Esophagus (tissue), 2 donors: ENCODE results near the gene USP3. TPM values are rescaled to one million over a fixed set of nuclear protein-coding genes. Genes with fewer than 3 reads are reported as not detected.
A peak's percentile ranks its signal among the peaks of the same experiment; 100 is the strongest.

Experiments
- H3K27ac ChIP-seq, 2 donors: one replicate each; pipeline ENCODE4 v1.5.1; 2013; ENCODE audit warnings: low read depth in 2 of 2, mild to moderate bottlenecking in 2 of 2, inconsistent platforms in 1 of 2, low read length in 1 of 2, moderate library complexity in 1 of 2
- H3K27me3 ChIP-seq, 2 donors: one replicate each; pipeline ENCODE4 v1.6.1; 2013; ENCODE audit warnings: low read length in 2 of 2, control low read depth in 1 of 2, mild to moderate bottlenecking in 1 of 2; ENCODE audit not compliant: insufficient read depth in 2 of 2, control insufficient read depth in 1 of 2
- H3K36me3 ChIP-seq, 2 donors: one replicate each; pipeline ENCODE4 v1.6.1; 2013; ENCODE audit warnings: low read length in 1 of 2; ENCODE audit not compliant: control insufficient read depth in 2 of 2, insufficient read depth in 2 of 2
- H3K4me1 ChIP-seq, 2 donors: one replicate each; pipeline ENCODE4 v1.6.1; 2013; ENCODE audit warnings: low read length in 1 of 2; ENCODE audit not compliant: control insufficient read depth in 2 of 2, insufficient read depth in 2 of 2
- H3K4me3 ChIP-seq, 2 donors: one replicate each; pipeline ENCODE4 v1.5.1; 2013; ENCODE audit warnings: low read length in 2 of 2, mild to moderate bottlenecking in 2 of 2, low read depth in 1 of 2, moderate library complexity in 1 of 2
- H3K9me3 ChIP-seq, 2 donors: one replicate each; pipeline ENCODE4 v1.6.1; 2013; ENCODE audit warnings: mild to moderate bottlenecking in 2 of 2, low read depth in 1 of 2, low read length in 1 of 2, moderate library complexity in 1 of 2; ENCODE audit not compliant: control insufficient read depth in 2 of 2, insufficient read depth in 1 of 2
- WGBS, 2 donors: extraction: QIAGEN DNeasy Blood & Tissue Kit; methylation state at CpG; one replicate each; pipeline ENCODE4 v1.1.7; 2013; 5-methylcytosine and 5-hydroxymethylcytosine counted together
- polyA plus RNA-seq, 2 donors: library from polyadenylated mRNA; stranded (reverse); fragments of 200-250 nt; gene quantifications; one replicate each; pipeline ENCODE4 v1.2.3, GENCODE V29; 2013
- donor health status: healthy with polysubstance abuse.
- donor health status: Bipolar disorder and iron deficiency.

The USP3 gene
- polyA plus RNA-seq, 2 donors: 14.0 to 15.0 TPM

DNA sequence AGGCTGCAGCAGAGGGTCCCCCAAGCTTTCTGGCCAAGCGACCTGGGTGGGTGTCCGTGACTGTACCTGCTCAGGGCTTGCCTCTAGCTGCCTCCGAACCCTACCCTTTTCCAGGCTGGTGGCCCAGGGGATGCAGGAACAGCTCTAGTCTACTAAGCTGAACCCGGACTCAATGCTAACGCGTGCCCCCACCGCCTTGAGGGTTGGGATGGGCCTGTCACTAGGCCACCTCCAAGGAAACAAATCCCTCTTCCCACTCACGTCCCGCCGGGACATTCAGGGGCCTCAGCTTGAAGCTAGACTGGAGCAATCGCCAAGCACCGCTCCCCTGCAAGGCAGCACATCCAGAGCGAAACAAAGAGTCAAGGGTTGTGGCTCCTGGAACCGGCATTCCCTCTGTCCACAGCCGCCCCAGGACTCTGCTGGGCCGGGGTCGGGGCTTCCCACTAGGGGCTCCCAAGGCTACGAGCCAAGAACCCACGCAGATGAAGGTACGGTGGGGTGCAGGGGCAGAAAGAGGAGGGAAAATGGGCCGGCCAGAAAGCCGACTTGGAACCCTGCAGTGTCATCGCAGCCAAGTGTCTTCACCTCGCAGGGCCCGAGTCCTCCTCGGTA is 95.7 kb downstream of the USP3 start:
- Histone ChIP-seq H3K4me1 (peaks cover 0 to 4% of the 10 kb centered on the region in 2 donors), H3K27ac (peak overlapping the region; percentile 84 to 92)
- WGBS, 2 donors: 9 to 10% methylated on average over 26 of the region's 26 CpGs

DNA sequence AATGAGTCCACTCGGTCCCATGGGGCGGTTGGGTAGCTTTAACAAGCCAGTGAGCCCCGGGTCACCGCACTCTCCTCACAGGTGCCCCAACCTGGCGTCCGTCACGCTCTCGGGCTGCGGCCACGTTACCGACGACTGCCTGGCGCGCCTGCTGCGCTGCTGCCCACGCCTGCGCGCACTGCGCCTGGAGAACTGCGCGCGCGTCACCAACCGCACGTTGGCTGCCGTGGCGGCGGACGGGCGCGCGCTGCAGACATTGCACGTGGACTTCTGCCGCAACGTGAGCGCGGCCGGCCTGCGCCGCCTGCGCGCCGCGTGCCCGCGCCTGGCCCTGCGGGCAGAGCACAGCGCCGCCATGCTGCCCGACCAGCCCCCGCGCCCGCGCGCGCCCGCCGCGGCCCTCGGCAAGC is 96.2 kb downstream of the USP3 start:
- peak overlapping the region; percentile 69 to 73 for H3K4me3 ChIP-seq
- H3K27ac ChIP-seq: peak overlapping the region; percentile 84 to 92
- no peaks in the 10 kb centered on the region for H3K27me3 ChIP-seq
- WGBS, 2 donors: 1% methylated on average over 49 to 60 of the region's 60 CpGs
- no peaks in the 10 kb centered on the region for H3K36me3 ChIP-seq
- H3K4me1 ChIP-seq: peaks cover 0 to 2% of the 10 kb centered on the region in 2 donors
- no peaks in the 10 kb centered on the region for H3K9me3 ChIP-seq

More for the DNA sequence above, 95.7 kb downstream of the USP3 start:
- Histone ChIP-seq H3K4me3 (peak overlapping the region; percentile 69 to 73), H3K27me3 (no peaks in the 10 kb centered on the region), H3K36me3 (no peaks in the 10 kb centered on the region), H3K9me3 (no peaks in the 10 kb centered on the region)

DNA sequence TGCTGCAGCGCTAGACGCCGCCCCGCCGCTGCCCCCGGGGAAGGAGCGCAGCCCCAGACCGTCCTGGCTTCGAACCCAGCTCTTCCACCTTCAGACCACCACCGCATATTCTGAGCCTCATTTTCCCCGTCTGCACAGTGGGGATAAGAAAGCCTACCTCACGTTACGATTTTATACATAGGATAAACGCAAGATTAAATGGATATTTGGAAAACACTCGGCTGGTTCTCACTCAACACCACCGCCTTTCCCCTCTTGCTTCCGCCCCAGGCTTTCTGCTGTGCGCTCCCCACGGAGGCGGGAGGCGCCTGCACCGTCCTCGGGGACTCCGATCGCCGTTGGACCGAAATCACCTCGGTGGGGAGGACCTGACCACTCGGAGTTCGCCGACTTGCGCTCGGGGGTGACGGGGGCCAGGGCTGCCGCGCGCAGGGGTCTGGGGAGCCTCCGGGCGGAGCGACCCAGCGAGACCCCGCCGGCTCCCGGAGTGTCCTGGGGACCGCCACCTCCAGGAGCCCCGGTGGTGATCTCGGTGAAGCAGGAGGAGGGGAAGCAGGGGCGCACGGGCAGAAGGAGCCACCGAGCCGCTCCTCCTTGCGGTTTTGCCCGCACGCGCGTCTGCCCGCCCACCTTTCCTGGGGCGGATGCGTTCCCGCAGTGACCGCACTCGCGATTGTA is 96.8 kb downstream of the USP3 start:
- peak overlapping the region; percentile 80 to 88 for H3K27ac ChIP-seq
- WGBS, 2 donors: 0 to 1% methylated on average over 61 to 63 of the region's 63 CpGs
- H3K4me1 ChIP-seq: peaks cover 0 to 2% of the 10 kb centered on the region in 2 donors
- peak overlapping the region; percentile 69 to 73 for H3K4me3 ChIP-seq
- no peaks in the 10 kb centered on the region for H3K27me3 ChIP-seq
- no peaks in the 10 kb centered on the region for H3K9me3 ChIP-seq
- no peaks in the 10 kb centered on the region for H3K36me3 ChIP-seq

DNA sequence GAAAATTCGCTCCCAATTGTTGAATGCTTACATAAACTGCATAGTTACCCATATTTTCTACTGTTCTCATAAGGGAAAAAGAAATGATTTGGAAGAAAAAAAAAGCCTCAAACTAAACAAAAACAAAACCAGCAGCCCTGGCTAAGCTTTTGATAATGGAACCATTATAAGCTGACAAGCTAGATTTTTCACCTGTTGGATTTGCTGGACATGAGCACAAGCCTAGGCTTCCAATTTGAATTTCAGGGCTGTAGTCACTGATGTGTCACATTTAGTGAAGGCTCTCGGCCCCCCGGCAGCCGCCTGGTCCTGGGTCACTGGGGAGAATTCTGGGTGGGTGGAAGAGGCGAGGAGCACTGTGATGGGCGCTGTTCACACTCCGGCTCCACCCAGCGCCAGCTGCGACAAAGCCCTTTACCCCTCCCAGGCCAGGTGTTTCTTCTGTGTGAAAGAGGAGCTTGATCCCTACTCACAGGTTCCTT is 97.4 kb downstream of the USP3 start:
- Histone ChIP-seq H3K36me3 (no peaks in the 10 kb centered on the region), H3K4me3 (peak overlapping the region; percentile 69 to 73), H3K27me3 (no peaks in the 10 kb centered on the region), H3K27ac (peak overlapping the region; percentile 80 to 88), H3K9me3 (no peaks in the 10 kb centered on the region), H3K4me1 (peaks cover 0 to 2% of the 10 kb centered on the region in 2 donors)
- WGBS, 2 donors: 28 to 30% methylated on average over 9 of the region's 9 CpGs

DNA sequence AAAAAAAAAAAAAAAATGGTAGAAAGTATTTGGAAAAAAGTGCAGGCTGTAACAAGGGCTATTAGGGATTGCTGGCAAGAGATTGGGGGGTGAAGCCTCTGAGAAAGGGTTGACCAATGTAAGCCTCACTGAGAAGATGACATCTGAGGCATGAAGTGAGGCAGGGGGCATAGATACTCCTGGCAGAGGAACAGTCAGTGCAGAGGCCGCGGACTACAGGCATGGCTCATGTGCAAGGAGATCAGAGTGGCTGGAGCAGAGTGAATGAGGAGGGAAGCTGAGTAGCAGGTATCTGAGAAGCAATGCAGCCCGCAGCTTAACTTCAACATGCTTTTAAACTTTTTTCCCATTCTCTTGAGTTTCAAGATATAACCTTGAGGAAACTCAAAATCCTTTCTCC is 98.2 kb downstream of the USP3 start:
- WGBS, 2 donors: 80 to 85% methylated on average over 3 of the region's 3 CpGs
- peaks cover 0 to 2% of the 10 kb centered on the region in 2 donors for H3K4me1 ChIP-seq
- peaks cover 0 to under 1% of the 10 kb centered on the region in 2 donors for H3K36me3 ChIP-seq
- H3K9me3 ChIP-seq: no peaks in the 10 kb centered on the region
- no peaks in the 10 kb centered on the region for H3K27me3 ChIP-seq
- H3K27ac ChIP-seq: no peak overlapping the region
- H3K4me3 ChIP-seq: no peak overlapping the region

DNA sequence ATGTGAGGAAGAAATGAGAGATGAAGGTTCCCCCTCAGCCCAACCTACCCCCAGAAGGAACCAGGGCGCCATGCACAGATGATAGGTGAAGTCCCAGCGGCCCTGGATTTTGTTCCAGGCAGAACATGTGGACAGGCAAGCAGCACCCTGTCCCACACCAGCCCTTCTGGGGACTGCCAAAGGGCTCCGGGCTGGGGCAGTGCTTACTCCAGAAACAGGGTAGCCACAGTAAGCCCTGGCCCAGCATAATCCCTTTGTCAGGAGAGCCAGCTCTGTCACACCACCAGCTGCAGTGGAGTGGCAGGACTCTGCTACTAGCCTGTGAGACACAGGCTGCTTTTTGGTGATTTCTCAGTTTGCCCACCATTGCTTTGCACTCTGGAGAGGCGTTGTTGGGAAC is 99.1 kb downstream of the USP3 start:
- 78 to 86% methylated on average over 4 of the region's 4 CpGs for WGBS, 2 donors
- H3K9me3 ChIP-seq: no peaks in the 10 kb centered on the region
- H3K36me3 ChIP-seq: peaks cover 0 to 7% of the 10 kb centered on the region in 2 donors
- no peak overlapping the region for H3K27ac ChIP-seq
- H3K4me1 ChIP-seq: peaks cover 0 to 2% of the 10 kb centered on the region in 2 donors
- H3K27me3 ChIP-seq: no peaks in the 10 kb centered on the region
- H3K4me3 ChIP-seq: no peak overlapping the region

DNA sequence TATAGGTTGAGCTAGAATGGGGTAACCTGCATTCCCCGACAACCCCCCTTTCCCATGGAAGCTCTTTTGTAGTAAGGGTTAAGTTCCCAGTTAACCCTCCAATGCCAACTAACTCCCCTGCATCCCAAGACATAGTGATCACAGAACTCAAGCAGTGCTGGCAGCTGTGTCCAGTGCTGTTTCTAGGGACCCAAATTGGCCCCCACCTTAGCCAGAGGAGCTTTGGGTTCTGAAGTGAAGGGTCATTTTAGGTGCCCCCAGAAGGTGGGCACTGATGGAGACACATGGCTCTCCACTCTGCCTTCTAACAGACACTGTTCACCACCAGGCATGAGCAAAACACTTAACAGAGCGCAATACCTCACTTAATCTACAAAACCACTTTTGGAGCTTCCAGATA is 99.9 kb downstream of the USP3 start:
- Histone ChIP-seq H3K27me3 (no peaks in the 10 kb centered on the region), H3K9me3 (no peaks in the 10 kb centered on the region), H3K4me3 (no peak overlapping the region), H3K4me1 (peaks cover 0 to 2% of the 10 kb centered on the region in 2 donors), H3K27ac (no peak overlapping the region), H3K36me3 (peaks cover 0 to 11% of the 10 kb centered on the region in 2 donors)
- 92 to 95% methylated on average over 2 of the region's 2 CpGs for WGBS, 2 donors

DNA sequence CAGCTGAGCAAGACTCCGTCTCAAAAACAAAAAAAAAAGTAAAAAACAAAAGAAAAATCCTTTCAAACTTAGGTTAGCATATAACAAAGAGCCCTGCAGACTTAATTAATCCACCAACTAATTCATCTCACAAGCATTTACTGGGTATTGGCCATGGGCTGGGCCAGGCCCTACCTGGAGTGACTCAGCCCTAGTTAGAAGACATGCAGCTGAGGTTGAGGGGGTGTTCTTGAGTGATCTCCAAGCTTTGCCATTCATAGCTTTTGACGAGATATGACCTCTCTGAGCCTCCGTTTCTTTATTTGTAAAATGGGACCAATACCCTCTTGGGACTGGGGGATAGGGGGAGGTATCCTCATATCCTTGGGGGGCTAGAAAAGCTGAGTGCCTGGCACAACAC is 100.6 kb downstream of the USP3 start:
- H3K4me3 ChIP-seq: no peak overlapping the region
- H3K4me1 ChIP-seq: peaks cover 0 to 2% of the 10 kb centered on the region in 2 donors
- no peak overlapping the region for H3K27ac ChIP-seq
- H3K27me3 ChIP-seq: no peaks in the 10 kb centered on the region
- H3K36me3 ChIP-seq: peaks cover 0 to 14% of the 10 kb centered on the region in 2 donors
- 61 to 71% methylated on average over 3 of the region's 3 CpGs for WGBS, 2 donors
- H3K9me3 ChIP-seq: no peaks in the 10 kb centered on the region

DNA sequence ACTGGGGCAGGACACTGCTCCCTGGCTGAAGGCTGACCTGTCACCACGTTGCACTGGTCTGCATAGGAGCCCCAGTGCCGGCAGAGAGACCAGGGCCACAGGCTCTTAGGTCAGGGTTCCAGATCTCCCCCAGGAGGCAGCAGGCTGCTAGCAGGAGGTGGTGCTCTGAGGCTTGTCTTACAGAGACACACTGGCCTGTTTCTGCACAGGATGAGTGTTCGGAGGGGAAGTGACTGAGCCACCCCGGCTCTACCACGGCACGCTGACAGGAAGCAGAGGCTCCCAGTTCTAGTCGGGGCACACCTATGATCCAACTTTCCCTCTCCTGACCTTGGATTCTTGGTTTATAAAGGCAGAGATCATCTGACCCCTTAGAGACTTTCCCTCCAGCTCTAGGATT is 101.4 kb downstream of the USP3 start:
- Histone ChIP-seq H3K27ac (no peak overlapping the region), H3K4me3 (no peak overlapping the region), H3K4me1 (peaks cover 0 to 2% of the 10 kb centered on the region in 2 donors), H3K9me3 (no peaks in the 10 kb centered on the region), H3K27me3 (no peaks in the 10 kb centered on the region), H3K36me3 (peaks cover 0 to 14% of the 10 kb centered on the region in 2 donors)
- WGBS, 2 donors: 63 to 68% methylated on average over 7 of the region's 7 CpGs
